Measurements from ENCODE around the gene SLC1A3. TPM values are rescaled to one million over a fixed set of nuclear protein-coding genes. Genes with fewer than 3 reads are reported as not detected.

SLC1A3 gene
- total RNA-seq, 1 donor = 1.3 TPM

DNA sequence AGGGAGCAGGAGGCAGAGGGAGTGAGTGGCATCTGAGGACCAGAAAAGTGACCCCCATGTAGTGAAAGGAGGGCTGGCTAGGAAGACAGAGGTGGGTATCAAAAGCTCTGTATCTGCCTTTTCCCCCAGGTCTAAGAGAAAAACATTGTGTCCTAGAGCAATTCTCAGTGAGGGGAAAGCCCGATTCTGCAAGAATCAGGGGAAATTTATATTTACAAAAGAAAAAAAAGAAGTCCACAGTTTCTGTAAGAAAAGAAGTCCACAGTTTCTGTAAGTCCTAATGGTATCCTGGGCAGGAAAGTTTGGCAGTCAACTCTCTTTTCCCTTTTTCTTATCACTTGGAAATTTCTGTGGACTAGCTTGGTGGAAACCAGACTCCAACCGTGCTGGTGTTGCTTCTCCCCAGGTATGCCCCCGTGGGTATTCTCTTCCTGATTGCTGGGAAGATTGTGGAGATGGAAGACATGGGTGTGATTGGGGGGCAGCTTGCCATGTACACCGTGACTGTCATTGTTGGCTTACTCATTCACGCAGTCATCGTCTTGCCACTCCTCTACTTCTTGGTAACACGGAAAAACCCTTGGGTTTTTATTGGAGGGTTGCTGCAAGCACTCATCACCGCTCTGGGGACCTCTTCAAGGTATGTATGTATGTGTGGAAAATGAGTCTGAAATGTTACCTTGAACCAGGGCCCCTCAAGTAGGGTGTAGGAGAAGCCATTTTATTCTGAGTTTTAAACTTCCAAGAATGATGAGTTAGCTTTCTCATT is 73.0 kb downstream of the SLC1A3 start:
- TF ChIP-seq, protein P1, sequence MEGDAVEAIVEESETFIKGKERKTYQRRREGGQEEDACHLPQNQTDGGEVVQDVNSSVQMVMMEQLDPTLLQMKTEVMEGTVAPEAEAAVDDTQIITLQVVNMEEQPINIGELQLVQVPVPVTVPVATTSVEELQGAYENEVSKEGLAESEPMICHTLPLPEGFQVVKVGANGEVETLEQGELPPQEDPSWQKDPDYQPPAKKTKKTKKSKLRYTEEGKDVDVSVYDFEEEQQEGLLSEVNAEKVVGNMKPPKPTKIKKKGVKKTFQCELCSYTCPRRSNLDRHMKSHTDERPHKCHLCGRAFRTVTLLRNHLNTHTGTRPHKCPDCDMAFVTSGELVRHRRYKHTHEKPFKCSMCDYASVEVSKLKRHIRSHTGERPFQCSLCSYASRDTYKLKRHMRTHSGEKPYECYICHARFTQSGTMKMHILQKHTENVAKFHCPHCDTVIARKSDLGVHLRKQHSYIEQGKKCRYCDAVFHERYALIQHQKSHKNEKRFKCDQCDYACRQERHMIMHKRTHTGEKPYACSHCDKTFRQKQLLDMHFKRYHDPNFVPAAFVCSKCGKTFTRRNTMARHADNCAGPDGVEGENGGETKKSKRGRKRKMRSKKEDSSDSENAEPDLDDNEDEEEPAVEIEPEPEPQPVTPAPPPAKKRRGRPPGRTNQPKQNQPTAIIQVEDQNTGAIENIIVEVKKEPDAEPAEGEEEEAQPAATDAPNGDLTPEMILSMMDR (IDR thresholded peaks at IDR 0.05; ENCODE audit: insufficient read depth, low read depth, low read length) = no peak
- no peak overlapping the region for H3K4me3 ChIP-seq (ENCODE audit: low read depth, low read length)
- no peak for DNase-seq (ENCODE audit: low read depth)

DNA sequence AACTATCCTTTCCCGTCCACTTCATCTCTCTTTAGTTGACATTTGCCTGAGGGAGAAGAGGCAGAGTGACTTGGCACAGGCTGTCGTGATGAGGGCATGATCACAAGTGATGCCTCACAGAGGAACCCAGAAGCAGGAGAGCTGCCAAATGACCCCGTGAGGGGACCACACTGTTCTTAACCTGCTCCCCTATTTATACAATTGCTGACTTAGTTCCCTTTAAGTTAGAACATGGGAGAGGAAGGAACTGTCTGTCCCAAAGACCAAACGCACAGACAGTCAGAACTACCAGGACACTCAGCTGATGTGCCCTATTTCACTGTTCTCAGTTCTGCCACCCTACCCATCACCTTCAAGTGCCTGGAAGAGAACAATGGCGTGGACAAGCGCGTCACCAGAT is 73.7 kb downstream of the SLC1A3 start:
- no peak for DNase-seq (ENCODE audit: low read depth)
- TF ChIP-seq, protein P1 (IDR thresholded peaks at IDR 0.05; ENCODE audit: insufficient read depth, low read depth, low read length) = no peak
- no peak overlapping the region for H3K4me3 ChIP-seq (ENCODE audit: low read depth, low read length)

DNA sequence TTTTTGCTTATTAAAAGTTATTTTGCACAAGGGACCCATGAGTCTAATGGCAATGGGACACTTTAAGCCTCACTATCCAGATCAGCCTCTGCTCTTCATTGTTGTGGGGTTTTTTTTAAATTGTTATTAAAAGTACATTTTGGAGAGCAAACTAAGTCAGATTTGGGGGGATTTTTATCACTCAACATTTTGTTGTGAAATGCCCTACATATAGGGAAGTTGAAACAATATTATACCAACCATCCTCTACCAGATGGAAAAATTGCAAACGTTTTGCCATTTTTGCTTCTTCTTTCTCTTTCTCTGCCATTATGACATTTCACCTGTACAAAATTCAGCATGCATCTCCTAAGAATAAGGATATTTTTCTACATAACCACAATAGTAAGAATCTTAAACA is 75.3 kb downstream of the SLC1A3 start:
- TF ChIP-seq, protein P1 (IDR thresholded peaks at IDR 0.05; ENCODE audit: insufficient read depth, low read depth, low read length) = no peak
- no peak for DNase-seq (ENCODE audit: low read depth)
- no peak overlapping the region for H3K4me3 ChIP-seq (ENCODE audit: low read depth, low read length)

DNA sequence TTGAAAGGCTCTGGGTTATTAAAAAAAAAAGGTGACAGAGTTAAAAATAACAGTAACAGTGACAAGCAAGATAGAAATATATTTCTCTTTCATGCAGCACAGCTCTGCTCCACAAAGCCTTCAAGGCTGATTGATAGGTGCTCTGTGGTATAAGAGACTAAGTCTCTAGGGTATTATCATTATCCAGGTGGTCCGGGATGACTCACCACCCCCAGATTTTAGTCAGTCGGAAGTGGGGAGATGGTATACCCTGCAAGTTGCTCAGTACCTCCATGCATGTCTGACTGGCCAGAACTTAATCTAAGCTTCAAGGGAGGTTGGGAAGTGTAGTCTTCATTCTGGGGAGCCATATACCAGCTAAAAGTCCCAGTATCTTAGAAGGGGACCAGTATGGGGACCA is 76.1 kb downstream of the SLC1A3 start:
- TF ChIP-seq, protein P1 (IDR thresholded peaks at IDR 0.05; ENCODE audit: insufficient read depth, low read depth, low read length) = no peak
- H3K4me3 ChIP-seq (ENCODE audit: low read depth, low read length) = no peak overlapping the region

DNA sequence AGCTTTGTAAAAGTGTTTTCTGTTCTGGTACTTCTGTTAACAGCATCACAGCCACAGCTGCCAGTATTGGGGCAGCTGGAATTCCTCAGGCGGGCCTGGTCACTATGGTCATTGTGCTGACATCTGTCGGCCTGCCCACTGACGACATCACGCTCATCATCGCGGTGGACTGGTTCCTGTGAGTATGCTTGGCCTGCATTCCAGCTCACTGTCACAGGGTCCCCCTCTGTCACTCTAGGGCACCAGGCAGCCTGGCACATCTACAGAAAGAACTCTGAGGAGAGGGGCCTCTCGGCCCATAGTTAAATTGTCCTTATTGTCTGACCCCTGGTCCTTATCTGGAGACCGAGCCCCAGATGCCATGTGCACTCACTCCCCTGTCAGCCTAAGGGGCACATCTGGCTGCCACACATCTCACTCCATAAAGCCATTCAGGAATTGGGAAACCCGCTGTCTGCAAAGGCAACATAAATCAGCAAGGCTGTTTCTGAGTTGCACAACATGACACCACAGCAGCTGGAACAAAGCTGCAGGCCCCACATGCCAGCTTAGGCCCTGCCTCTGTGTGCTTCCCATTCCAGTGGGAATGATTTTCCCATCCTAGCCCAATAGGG is 77.5 kb downstream of the SLC1A3 start:
- TF ChIP-seq, protein P1 (IDR thresholded peaks at IDR 0.05; ENCODE audit: insufficient read depth, low read depth, low read length) = no peak
- no peak overlapping the region for H3K4me3 ChIP-seq (ENCODE audit: low read depth, low read length)
- DNase-seq (ENCODE audit: low read depth) = peak; percentile 99

More for the DNA sequence above, 76.1 kb downstream of the SLC1A3 start:
- no peak for DNase-seq (ENCODE audit: low read depth)

DNA sequence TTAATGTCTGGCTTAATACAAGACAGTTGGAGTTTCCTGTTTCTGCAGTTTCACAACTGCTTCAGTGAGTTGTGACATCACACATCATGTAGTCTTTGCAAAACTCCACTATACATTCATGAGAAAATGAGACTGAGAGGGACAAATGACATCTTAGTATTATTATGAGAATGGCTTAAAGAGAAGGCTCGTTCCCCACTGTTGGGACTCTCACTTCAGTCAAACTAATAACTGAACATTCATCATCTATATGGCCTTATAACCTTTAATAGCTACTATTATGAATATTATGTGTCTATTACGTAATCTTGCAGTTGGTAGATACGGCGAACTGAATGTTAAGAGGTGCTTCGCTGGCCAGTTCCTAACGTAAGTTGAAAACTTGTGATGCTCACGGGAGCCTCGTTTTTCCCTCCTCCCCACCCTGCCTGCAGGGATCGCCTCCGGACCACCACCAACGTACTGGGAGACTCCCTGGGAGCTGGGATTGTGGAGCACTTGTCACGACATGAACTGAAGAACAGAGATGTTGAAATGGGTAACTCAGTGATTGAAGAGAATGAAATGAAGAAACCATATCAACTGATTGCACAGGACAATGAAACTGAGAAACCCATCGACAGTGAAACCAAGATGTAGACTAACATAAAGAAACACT is 79.4 kb downstream of the SLC1A3 start:
- TF ChIP-seq, protein P1 (IDR thresholded peaks at IDR 0.05; ENCODE audit: insufficient read depth, low read depth, low read length) = no peak
- peak; percentile 82 for DNase-seq (ENCODE audit: low read depth)
- H3K4me3 ChIP-seq (ENCODE audit: low read depth, low read length) = no peak overlapping the region

Measured in fibroblast of villous mesenchyme (primary cell).